HL-60 (cell line): ENCODE results near the gene CTBS.

Source experiments
- DNase-seq, 2 experiments: peaks; one replicate each; pipeline ENCODE4 v3.0.0-alpha.2; 2010 to 2020; ENCODE audit warnings: low read depth in 1 of 2, low spot score in 1 of 2
- H3K27ac ChIP-seq: fragments of 250-450 bp; sonication (Bioruptor Pico); replicated peaks from 2 replicates; pipeline ENCODE4 v1.5.1; 2020; ENCODE audit warnings: mild to moderate bottlenecking, moderate library complexity
- H3K27me3 ChIP-seq: fragments of 250-450 bp; sonication (Bioruptor Pico); 2 replicates; pipeline ENCODE4 v1.5.1; 2021; ENCODE audit warnings: mild to moderate bottlenecking, moderate library complexity; ENCODE audit not compliant: insufficient read depth, poor library complexity, severe bottlenecking
- H3K4me3 ChIP-seq: replicated peaks from 2 replicates; pipeline ENCODE4 v1.5.1; 2011; ENCODE audit warnings: mild to moderate bottlenecking, control low read depth, low read length; ENCODE audit not compliant: insufficient read depth
- CTCF ChIP-seq: IDR thresholded peaks from one replicate; pipeline ENCODE4 v1.5.1; 2011; ENCODE audit warnings: low read length, control low read depth, inconsistent platforms; ENCODE audit not compliant: insufficient read depth
- GABPA ChIP-seq: IDR thresholded peaks from 2 replicates; pipeline ENCODE4 v1.6.1; 2012; ENCODE audit warnings: low read depth
- POLR2AphosphoS5 ChIP-seq: IDR thresholded peaks from 2 replicates; pipeline ENCODE4 v1.6.1; 2012; ENCODE audit warnings: low read depth
- REST ChIP-seq: IDR thresholded peaks from 2 replicates; pipeline ENCODE4 v1.6.1; 2012; ENCODE audit warnings: low read depth; ENCODE audit not compliant: insufficient replicate concordance
- SPI1 ChIP-seq: IDR thresholded peaks from 2 replicates; pipeline ENCODE4 v1.6.1; 2012; ENCODE audit warnings: low read depth, mild to moderate bottlenecking, borderline replicate concordance

The CTBS gene

GRCh38 chr1:84538599-84538998, 35.6 kb downstream of the CTBS start:
- TF ChIP-seq CTCF (no peak), REST (no peak), POLR2AphosphoS5 (no peak), GABPA (no peak)
- Histone ChIP-seq H3K4me3 (no peak overlapping the region), H3K27ac (no peak overlapping the region), H3K27me3 (no peaks in the 10 kb centered on the region)
- DNase-seq: no peak

DNA sequence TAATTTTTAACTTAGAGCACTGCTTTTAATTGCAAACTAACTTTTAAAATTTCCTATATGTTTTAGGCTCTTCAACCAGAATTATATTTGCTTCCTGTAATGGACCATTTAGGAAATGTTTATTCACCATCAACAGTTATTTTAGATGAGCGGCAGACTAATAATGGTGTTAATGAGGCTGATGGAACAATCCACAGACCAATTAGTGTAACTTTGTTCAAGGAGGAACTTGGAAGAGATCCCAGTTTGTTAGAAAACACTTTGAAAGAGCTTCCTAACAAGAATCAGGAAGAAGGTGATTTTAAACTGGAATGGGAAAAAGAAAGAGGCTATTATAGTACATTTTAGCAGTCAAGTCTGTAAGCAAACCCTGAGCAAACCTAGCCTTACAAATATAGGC, 48.5 kb downstream of the CTBS start:
- no peaks in the 10 kb centered on the region for H3K27me3 ChIP-seq
- DNase-seq: no peak
- no peak overlapping the region for H3K27ac ChIP-seq
- TF ChIP-seq REST: no peak
- TF ChIP-seq POLR2AphosphoS5: no peak
- TF ChIP-seq SPI1: no peak
- no peak for TF ChIP-seq GABPA
- TF ChIP-seq CTCF: no peak
- no peak overlapping the region for H3K4me3 ChIP-seq

- Histone ChIP-seq H3K27me3 (no peaks in the 10 kb centered on the region), H3K27ac (no peak overlapping the region), H3K4me3 (no peak overlapping the region)
- TF ChIP-seq REST: no peak
- DNase-seq: no peak
These were observed 49.6 kb downstream of the CTBS start for GRCh38 chr1:84524590-84524989.

- TF ChIP-seq GABPA (no peak), POLR2AphosphoS5 (no peak), REST (no peak), SPI1 (no peak), CTCF (no peak)
- DNase-seq: no peak
These were observed 63.6 kb downstream of the CTBS start for GRCh38 chr1:84510668-84511067.

More at GRCh38 chr1:84510668-84511067, 63.6 kb downstream of the CTBS start:
- H3K27ac ChIP-seq: no peak overlapping the region
- no peak overlapping the region for H3K4me3 ChIP-seq
- no peaks in the 10 kb centered on the region for H3K27me3 ChIP-seq
